Urothelium cell line (cell line): Measurements from ENCODE around the gene LDHD.

Experiments
- DNase-seq: peaks from one replicate; pipeline ENCODE4 v3.0.0; 2011; ENCODE audit warnings: low spot score, mixed read lengths
- FAIRE-seq: peaks from 2 replicates; lab custom pipeline; 2011; peaks lifted over from hg19 to GRCh38; lab: Jason Lieb, UNC

Gene LDHD

GRCh38 chr16:75083813-75084212 is 32.8 kb downstream of the LDHD start:
- DNase-seq (no peak), FAIRE-seq (no peak)

- DNase-seq (no peak), FAIRE-seq (no peak)
Observed at GRCh38 chr16:75081179-75081859, 35.3 kb downstream of the LDHD start.

GRCh38 chr16:75080205-75081029 is 36.2 kb downstream of the LDHD start:
- no peak for FAIRE-seq
- no peak for DNase-seq

GRCh38 chr16:75079346-75079926 is 37.1 kb downstream of the LDHD start:
- FAIRE-seq (no peak), DNase-seq (no peak)

- FAIRE-seq (no peak), DNase-seq (no peak)
Observed at GRCh38 chr16:75078886-75079285, 37.7 kb downstream of the LDHD start.

GRCh38 chr16:75075688-75076268 is 40.8 kb downstream of the LDHD start:
- FAIRE-seq (no peak), DNase-seq (no peak)

- FAIRE-seq, result no peak
- DNase-seq, result no peak
Observed at GRCh38 chr16:75074920-75075687, 41.5 kb downstream of the LDHD start.

- FAIRE-seq (no peak), DNase-seq (no peak)
Observed at GRCh38 chr16:75074304-75074793, 42.2 kb downstream of the LDHD start.

- FAIRE-seq (no peak), DNase-seq (no peak)
Observed at GRCh38 chr16:75073545-75074303, 42.9 kb downstream of the LDHD start.

GRCh38 chr16:75072239-75072947 is 44.2 kb downstream of the LDHD start:
- DNase-seq (no peak), FAIRE-seq (no peak)

GRCh38 chr16:75071621-75072020 is 45.0 kb downstream of the LDHD start:
- FAIRE-seq, result no peak
- no peak for DNase-seq

- DNase-seq (no peak), FAIRE-seq (no peak)
Observed at GRCh38 chr16:75070012-75070841, 46.4 kb downstream of the LDHD start.

- FAIRE-seq, result no peak
- no peak for DNase-seq
Observed at GRCh38 chr16:75068085-75069031, 48.2 kb downstream of the LDHD start.

GRCh38 chr16:75066861-75067447 is 49.6 kb downstream of the LDHD start:
- no peak for FAIRE-seq

GRCh38 chr16:75065521-75066149 is 50.9 kb downstream of the LDHD start:
- no peak for FAIRE-seq
- no peak for DNase-seq

More at GRCh38 chr16:75066861-75067447, 49.6 kb downstream of the LDHD start:
- DNase-seq, result no peak

- FAIRE-seq, result no peak
- no peak for DNase-seq
Observed at GRCh38 chr16:75065149-75065505, 51.5 kb downstream of the LDHD start.
